Breast epithelium (tissue), 4 donors: Measurements from ENCODE around the gene MAN1C1. TPM values are rescaled to one million over a fixed set of nuclear protein-coding genes. Genes with fewer than 3 reads are reported as not detected.
"Not testable (repeated sequence)": the region's sequence is repeated elsewhere in the genome, so short reads cannot be mapped to it uniquely, and the experiment has no call there.

ENCODE experiments used
- DNase-seq, 2 donors: peaks; one replicate each; pipeline ENCODE4 v3.0.0-alpha.2; 2019; ENCODE audit warnings: low spot score in 2 of 2
- H3K27ac ChIP-seq, 2 donors: fragments of 200-600 bp; sonication (generic) in 1 of 2; one replicate each; pipeline ENCODE4 v1.5.1; 2016 to 2019; ENCODE audit warnings: mild to moderate bottlenecking in 1 of 2
- H3K27me3 ChIP-seq, 2 donors: fragments of 200-600 bp; sonication (generic) in 1 of 2; one replicate each; pipeline versions ENCODE4 v1.5.1 to v1.6.0; 2017 to 2019; ENCODE audit warnings: control low read depth in 1 of 2, mild to moderate bottlenecking in 1 of 2
- H3K36me3 ChIP-seq: fragments of 200-600 bp; one replicate; pipeline ENCODE4 v1.5.1; 2019
- H3K4me1 ChIP-seq, 2 donors: fragments of 200-600 bp; sonication (generic); one replicate each; pipeline ENCODE4 v1.5.1; 2016 to 2019; ENCODE audit warnings: control low read depth in 1 of 2
- H3K4me3 ChIP-seq, 3 donors: fragments of 200-600 bp; sonication (generic); 1 replicate in 2 of 3; 2 replicates in 1 of 3; pipeline ENCODE4 v1.5.1; 2016 to 2019; ENCODE audit warnings: mild to moderate bottlenecking in 3 of 3, moderate library complexity in 2 of 3
- H3K9me3 ChIP-seq, 2 donors: fragments of 200-600 bp; sonication (generic) in 1 of 2; one replicate each; pipeline ENCODE4 v1.5.1; 2016 to 2019; ENCODE audit warnings: control low read depth in 1 of 2
- CTCF ChIP-seq, 3 donors: fragments of 450-650 bp; IDR thresholded peaks; one replicate each; pipeline ENCODE4 v1.5.1; 2016 to 2017; ENCODE audit warnings: antibody characterized with exemption in 3 of 3, mild to moderate bottlenecking in 3 of 3, moderate library complexity in 3 of 3
- POLR2A ChIP-seq: fragments of 450-650 bp; IDR thresholded peaks from one replicate; pipeline ENCODE4 v1.6.1; 2016; ENCODE audit warnings: antibody characterized with exemption, mild to moderate bottlenecking, moderate library complexity
- POLR2AphosphoS5 ChIP-seq, 3 donors: sonication (generic); formaldehyde crosslinking; IDR thresholded peaks; one replicate each; pipeline ENCODE4 v1.6.1; 2017; ENCODE audit warnings: antibody characterized with exemption in 3 of 3
- intact Hi-C: fragments of 100-400 bp; cut with DNase I; formaldehyde crosslinking; loops from one replicate; pipeline ENCODE4 v1.15.1; 2023; ENCODE audit warnings: low total_unique reads
- total RNA-seq, 3 donors: library from RNA; depleted of rRNA; stranded (reverse); fragments of >200 nt; gene quantifications; one replicate each; pipeline ENCODE4 v1.1.0, GENCODE V29; 2016

The MAN1C1 gene
- total RNA-seq, 3 donors from 2014 or later = 6.7 to 13.8 (median 6.9) TPM

GRCh38 chr1:25662061-25662460 lies 45.5 kb downstream of the MAN1C1 start:
- Histone ChIP-seq H3K9me3 (no peaks in the 10 kb centered on the region), H3K4me3 (no peak overlapping the region), H3K36me3 (no peaks in the 10 kb centered on the region), H3K4me1 (no peaks in the 10 kb centered on the region), H3K27ac (no peak overlapping the region), H3K27me3 (no peaks in the 10 kb centered on the region)
- intact Hi-C loops = no loop called here
- TF ChIP-seq POLR2A = no peak
- no peak for TF ChIP-seq CTCF (IDR thresholded peaks at IDR 0.05)
- no peak for TF ChIP-seq POLR2AphosphoS5 (IDR thresholded peaks at IDR 0.05)
- DNase-seq = no peak

GRCh38 chr1:25662959-25663358 lies 46.4 kb downstream of the MAN1C1 start:
- H3K4me3 ChIP-seq, H3K9me3 ChIP-seq, H3K27me3 ChIP-seq, DNase-seq, H3K36me3 ChIP-seq, H3K4me1 ChIP-seq, intact Hi-C loops, H3K27ac ChIP-seq: not testable (repeated sequence)

GRCh38 chr1:25664357-25665199 lies 48.0 kb downstream of the MAN1C1 start:
- TF ChIP-seq POLR2A (no peak), POLR2AphosphoS5 (IDR thresholded peaks at IDR 0.05) (no peak), CTCF (IDR thresholded peaks at IDR 0.05) (no peak)
- Histone ChIP-seq H3K4me1 (no peaks in the 10 kb centered on the region), H3K27me3 (no peaks in the 10 kb centered on the region), H3K36me3 (no peaks in the 10 kb centered on the region), H3K9me3 (no peaks in the 10 kb centered on the region), H3K27ac (no peak overlapping the region), H3K4me3 (no peak overlapping the region)
- intact Hi-C loops = no loop called here
- DNase-seq = no peak

GRCh38 chr1:25666460-25666859 lies 49.9 kb downstream of the MAN1C1 start:
- DNase-seq = no peak
- Histone ChIP-seq H3K36me3 (no peaks in the 10 kb centered on the region), H3K4me1 (no peaks in the 10 kb centered on the region), H3K4me3 (no peak overlapping the region), H3K9me3 (no peaks in the 10 kb centered on the region), H3K27ac (no peak overlapping the region), H3K27me3 (no peaks in the 10 kb centered on the region)
- TF ChIP-seq POLR2AphosphoS5 (IDR thresholded peaks at IDR 0.05) (no peak), CTCF (IDR thresholded peaks at IDR 0.05) (no peak), POLR2A (no peak)
- intact Hi-C loops = no loop called here

GRCh38 chr1:25668931-25669573 lies 52.5 kb downstream of the MAN1C1 start:
- Histone ChIP-seq H3K27me3 (no peaks in the 10 kb centered on the region), H3K4me1 (no peaks in the 10 kb centered on the region), H3K36me3 (no peaks in the 10 kb centered on the region), H3K4me3 (no peak overlapping the region), H3K27ac (no peak overlapping the region), H3K9me3 (no peaks in the 10 kb centered on the region)
- DNase-seq = no peak
- intact Hi-C loops = no loop called here
- no peak for TF ChIP-seq CTCF (IDR thresholded peaks at IDR 0.05)
- no peak for TF ChIP-seq POLR2A
- no peak for TF ChIP-seq POLR2AphosphoS5 (IDR thresholded peaks at IDR 0.05)
